ENCODE measurements around the gene PDRG1.
"Not testable (repeated sequence)": the region's sequence is repeated elsewhere in the genome, so short reads cannot be mapped to it uniquely, and the experiment has no call there.

Gene PDRG1

GRCh38 chr20:31921480-31921879, 30.4 kb downstream of the PDRG1 start:
- peaks cover 6 to 28% (median 16%) of the 10 kb centered on the region in 5 donors for H3K27me3 ChIP-seq (ENCODE audit: control insufficient read depth in 5 of 5, insufficient read depth in 4 of 5, low read length in 5 of 5)
- H3K36me3 ChIP-seq (ENCODE audit: control insufficient read depth in 5 of 5, insufficient read depth in 5 of 5, low read length in 5 of 5); H3K9me3 ChIP-seq (ENCODE audit: control insufficient read depth in 5 of 5, low read length in 5 of 5); H3K9ac ChIP-seq (ENCODE audit: low read length in 5 of 5); H3K4me3 ChIP-seq (ENCODE audit: low read depth in 1 of 5, low read length in 5 of 5); H3K27ac ChIP-seq (ENCODE audit: low read depth, low read length); H3K4me1 ChIP-seq (ENCODE audit: control insufficient read depth in 5 of 5, insufficient read depth in 5 of 5, low read length in 5 of 5): not testable (repeated sequence)

- no peak overlapping the region for H3K9ac ChIP-seq (ENCODE audit: low read length in 5 of 5)
- no peak overlapping the region for H3K27ac ChIP-seq (ENCODE audit: low read depth, low read length)
- H3K4me1 ChIP-seq (ENCODE audit: control insufficient read depth in 5 of 5, insufficient read depth in 5 of 5, low read length in 5 of 5): no peaks in the 10 kb centered on the region
- H3K27me3 ChIP-seq (ENCODE audit: control insufficient read depth in 5 of 5, insufficient read depth in 4 of 5, low read length in 5 of 5): peaks cover 6 to 21% (median 10%) of the 10 kb centered on the region in 5 donors
- H3K4me3 ChIP-seq (ENCODE audit: low read depth in 1 of 5, low read length in 5 of 5): no peak overlapping the region
- H3K9me3 ChIP-seq (ENCODE audit: control insufficient read depth in 5 of 5, low read length in 5 of 5): no peaks in the 10 kb centered on the region
- H3K36me3 ChIP-seq (ENCODE audit: control insufficient read depth in 5 of 5, insufficient read depth in 5 of 5, low read length in 5 of 5): no peaks in the 10 kb centered on the region
Measured at GRCh38 chr20:31920275-31920855, 31.5 kb downstream of the PDRG1 start.

- no peaks in the 10 kb centered on the region for H3K9me3 ChIP-seq (ENCODE audit: control insufficient read depth in 5 of 5, low read length in 5 of 5)
- H3K27me3 ChIP-seq (ENCODE audit: control insufficient read depth in 5 of 5, insufficient read depth in 4 of 5, low read length in 5 of 5): peaks cover 6 to 21% (median 10%) of the 10 kb centered on the region in 5 donors
Measured at GRCh38 chr20:31919410-31920155, 32.3 kb downstream of the PDRG1 start.

GRCh38 chr20:31918466-31919105, 33.3 kb downstream of the PDRG1 start:
- no peak overlapping the region for H3K9ac ChIP-seq (ENCODE audit: low read length in 5 of 5)
- H3K9me3 ChIP-seq (ENCODE audit: control insufficient read depth in 5 of 5, low read length in 5 of 5): no peaks in the 10 kb centered on the region
- H3K27ac ChIP-seq (ENCODE audit: low read depth, low read length): no peak overlapping the region
- H3K4me3 ChIP-seq (ENCODE audit: low read depth in 1 of 5, low read length in 5 of 5): no peak overlapping the region
- H3K4me1 ChIP-seq (ENCODE audit: control insufficient read depth in 5 of 5, insufficient read depth in 5 of 5, low read length in 5 of 5): no peaks in the 10 kb centered on the region
- H3K27me3 ChIP-seq (ENCODE audit: control insufficient read depth in 5 of 5, insufficient read depth in 4 of 5, low read length in 5 of 5): peaks cover 6 to 17% (median 10%) of the 10 kb centered on the region in 5 donors
- H3K36me3 ChIP-seq (ENCODE audit: control insufficient read depth in 5 of 5, insufficient read depth in 5 of 5, low read length in 5 of 5): no peaks in the 10 kb centered on the region

More at GRCh38 chr20:31919410-31920155, 32.3 kb downstream of the PDRG1 start:
- Histone ChIP-seq H3K36me3 (ENCODE audit: control insufficient read depth in 5 of 5, insufficient read depth in 5 of 5, low read length in 5 of 5) (no peaks in the 10 kb centered on the region), H3K27ac (ENCODE audit: low read depth, low read length) (no peak overlapping the region), H3K4me3 (ENCODE audit: low read depth in 1 of 5, low read length in 5 of 5) (no peak overlapping the region), H3K4me1 (ENCODE audit: control insufficient read depth in 5 of 5, insufficient read depth in 5 of 5, low read length in 5 of 5) (no peaks in the 10 kb centered on the region), H3K9ac (ENCODE audit: low read length in 5 of 5) (no peak overlapping the region)

- not testable (repeated sequence) for H3K36me3 ChIP-seq (ENCODE audit: control insufficient read depth in 5 of 5, insufficient read depth in 5 of 5, low read length in 5 of 5); H3K27ac ChIP-seq (ENCODE audit: low read depth, low read length); H3K9ac ChIP-seq (ENCODE audit: low read length in 5 of 5); H3K4me1 ChIP-seq (ENCODE audit: control insufficient read depth in 5 of 5, insufficient read depth in 5 of 5, low read length in 5 of 5); H3K4me3 ChIP-seq (ENCODE audit: low read depth in 1 of 5, low read length in 5 of 5); H3K9me3 ChIP-seq (ENCODE audit: control insufficient read depth in 5 of 5, low read length in 5 of 5)
- H3K27me3 ChIP-seq (ENCODE audit: control insufficient read depth in 5 of 5, insufficient read depth in 4 of 5, low read length in 5 of 5): peaks cover 3 to 13% (median 10%) of the 10 kb centered on the region in 5 donors
Measured at GRCh38 chr20:31917962-31918412, 33.9 kb downstream of the PDRG1 start.

- Histone ChIP-seq H3K4me3 (ENCODE audit: low read depth in 1 of 5, low read length in 5 of 5) (no peak overlapping the region), H3K27ac (ENCODE audit: low read depth, low read length) (no peak overlapping the region), H3K9me3 (ENCODE audit: control insufficient read depth in 5 of 5, low read length in 5 of 5) (no peaks in the 10 kb centered on the region), H3K9ac (ENCODE audit: low read length in 5 of 5) (no peak overlapping the region), H3K4me1 (ENCODE audit: control insufficient read depth in 5 of 5, insufficient read depth in 5 of 5, low read length in 5 of 5) (no peaks in the 10 kb centered on the region), H3K36me3 (ENCODE audit: control insufficient read depth in 5 of 5, insufficient read depth in 5 of 5, low read length in 5 of 5) (no peaks in the 10 kb centered on the region), H3K27me3 (ENCODE audit: control insufficient read depth in 5 of 5, insufficient read depth in 4 of 5, low read length in 5 of 5) (peaks cover 0 to 15% (median 12%) of the 10 kb centered on the region in 5 donors)
Measured at GRCh38 chr20:31916708-31917107, 35.1 kb downstream of the PDRG1 start.

- Histone ChIP-seq H3K9ac (ENCODE audit: low read length in 5 of 5) (no peak overlapping the region), H3K27me3 (ENCODE audit: control insufficient read depth in 5 of 5, insufficient read depth in 4 of 5, low read length in 5 of 5) (peaks cover 0 to 13% (median 10%) of the 10 kb centered on the region in 5 donors), H3K4me3 (ENCODE audit: low read depth in 1 of 5, low read length in 5 of 5) (no peak overlapping the region), H3K4me1 (ENCODE audit: control insufficient read depth in 5 of 5, insufficient read depth in 5 of 5, low read length in 5 of 5) (no peaks in the 10 kb centered on the region), H3K27ac (ENCODE audit: low read depth, low read length) (no peak overlapping the region), H3K9me3 (ENCODE audit: control insufficient read depth in 5 of 5, low read length in 5 of 5) (no peaks in the 10 kb centered on the region), H3K36me3 (ENCODE audit: control insufficient read depth in 5 of 5, insufficient read depth in 5 of 5, low read length in 5 of 5) (no peaks in the 10 kb centered on the region)
Measured at GRCh38 chr20:31915491-31916280, 36.2 kb downstream of the PDRG1 start.

GRCh38 chr20:31914170-31914569, 37.7 kb downstream of the PDRG1 start:
- no peaks in the 10 kb centered on the region for H3K9me3 ChIP-seq (ENCODE audit: control insufficient read depth in 5 of 5, low read length in 5 of 5)
- H3K4me3 ChIP-seq (ENCODE audit: low read depth in 1 of 5, low read length in 5 of 5): no peak overlapping the region
- H3K27ac ChIP-seq (ENCODE audit: low read depth, low read length): no peak overlapping the region
- H3K36me3 ChIP-seq (ENCODE audit: control insufficient read depth in 5 of 5, insufficient read depth in 5 of 5, low read length in 5 of 5): no peaks in the 10 kb centered on the region
- H3K9ac ChIP-seq (ENCODE audit: low read length in 5 of 5): no peak overlapping the region
- H3K4me1 ChIP-seq (ENCODE audit: control insufficient read depth in 5 of 5, insufficient read depth in 5 of 5, low read length in 5 of 5): no peaks in the 10 kb centered on the region
- peaks cover 0 to 3% (median 0%) of the 10 kb centered on the region in 5 donors for H3K27me3 ChIP-seq (ENCODE audit: control insufficient read depth in 5 of 5, insufficient read depth in 4 of 5, low read length in 5 of 5)

- peaks cover 0 to 3% (median 0%) of the 10 kb centered on the region in 5 donors for H3K27me3 ChIP-seq (ENCODE audit: control insufficient read depth in 5 of 5, insufficient read depth in 4 of 5, low read length in 5 of 5)
- H3K27ac ChIP-seq (ENCODE audit: low read depth, low read length): no peak overlapping the region
- no peak overlapping the region for H3K9ac ChIP-seq (ENCODE audit: low read length in 5 of 5)
- no peaks in the 10 kb centered on the region for H3K36me3 ChIP-seq (ENCODE audit: control insufficient read depth in 5 of 5, insufficient read depth in 5 of 5, low read length in 5 of 5)
- H3K4me1 ChIP-seq (ENCODE audit: control insufficient read depth in 5 of 5, insufficient read depth in 5 of 5, low read length in 5 of 5): no peaks in the 10 kb centered on the region
- H3K4me3 ChIP-seq (ENCODE audit: low read depth in 1 of 5, low read length in 5 of 5): no peak overlapping the region
- no peaks in the 10 kb centered on the region for H3K9me3 ChIP-seq (ENCODE audit: control insufficient read depth in 5 of 5, low read length in 5 of 5)
Measured at GRCh38 chr20:31913431-31914157, 38.3 kb downstream of the PDRG1 start.
